Trophoblast cell (in vitro differentiated cells and primary cell): Measurements from ENCODE around the gene SUN3.
"Not testable (repeated sequence)": the region's sequence is repeated elsewhere in the genome, so short reads cannot be mapped to it uniquely, and the experiment has no call there.

ENCODE experiments used
- DNase-seq, 2 donors: peaks; one replicate each; pipeline ENCODE4 v3.0.0-alpha.2; 2016
- H2AFZ ChIP-seq: 2 replicates; pipeline ENCODE4 v1.6.1; 2013; ENCODE audit warnings: low read length, moderate library complexity, mild to moderate bottlenecking; ENCODE audit not compliant: insufficient read depth, poor library complexity
- H2AK5ac ChIP-seq: 2 replicates; pipeline ENCODE4 v1.6.1; 2013; ENCODE audit warnings: mild to moderate bottlenecking, low read length
- H2BK120ac ChIP-seq: 2 replicates; pipeline ENCODE4 v1.6.1; 2013; ENCODE audit warnings: low read length, mild to moderate bottlenecking, moderate library complexity; ENCODE audit not compliant: insufficient read depth, poor library complexity
- H2BK12ac ChIP-seq: 2 replicates; pipeline ENCODE4 v1.6.1; 2013; ENCODE audit warnings: mild to moderate bottlenecking, low read length, moderate library complexity
- H2BK5ac ChIP-seq: 2 replicates; pipeline ENCODE4 v1.6.1; 2013; ENCODE audit warnings: low read length, low read depth, moderate library complexity, mild to moderate bottlenecking; ENCODE audit not compliant: poor library complexity
- H3K14ac ChIP-seq: 2 replicates; pipeline ENCODE4 v1.6.1; 2013; ENCODE audit warnings: mild to moderate bottlenecking, low read length
- H3K18ac ChIP-seq: 2 replicates; pipeline ENCODE4 v1.6.1; 2013; ENCODE audit warnings: mild to moderate bottlenecking, low read length
- H3K23ac ChIP-seq: 2 replicates; pipeline ENCODE4 v1.6.1; 2013; ENCODE audit warnings: low read length
- H3K27ac ChIP-seq: 2 replicates; pipeline ENCODE4 v1.5.1; 2013; ENCODE audit warnings: low read depth, mild to moderate bottlenecking, inconsistent platforms, low read length, moderate library complexity
- H3K27me3 ChIP-seq: 2 replicates; pipeline ENCODE4 v1.6.1; 2013; ENCODE audit warnings: inconsistent platforms, mild to moderate bottlenecking, low read length, moderate library complexity; ENCODE audit not compliant: insufficient read depth
- H3K36me3 ChIP-seq, 2 experiments: 1 replicate in 1 of 2; 2 replicates in 1 of 2; pipeline ENCODE4 v1.6.1; 2013; ENCODE audit warnings: low read length in 2 of 2, mild to moderate bottlenecking in 2 of 2, moderate library complexity in 1 of 2; ENCODE audit not compliant: insufficient read depth in 2 of 2, control insufficient read depth in 1 of 2
- H3K4ac ChIP-seq: 2 replicates; pipeline ENCODE4 v1.6.1; 2013; ENCODE audit warnings: low read depth, mild to moderate bottlenecking, low read length, moderate library complexity
- H3K4me1 ChIP-seq, 2 experiments: 1 replicate in 1 of 2; 2 replicates in 1 of 2; pipeline ENCODE4 v1.6.1; 2013; ENCODE audit warnings: low read length in 2 of 2, mild to moderate bottlenecking in 2 of 2, moderate library complexity in 1 of 2; ENCODE audit not compliant: insufficient read depth in 2 of 2, control insufficient read depth in 1 of 2
- H3K4me2 ChIP-seq: 2 replicates; pipeline ENCODE4 v1.6.1; 2013; ENCODE audit warnings: inconsistent platforms, mild to moderate bottlenecking, low read length, moderate library complexity
- H3K4me3 ChIP-seq: 2 replicates; pipeline ENCODE4 v1.5.1; 2013; ENCODE audit warnings: mild to moderate bottlenecking, low read depth, low read length, inconsistent platforms
- H3K79me1 ChIP-seq: one replicate; pipeline ENCODE4 v1.6.1; 2013; ENCODE audit warnings: low read length
- H3K79me2 ChIP-seq: 2 replicates; pipeline ENCODE4 v1.6.1; 2013; ENCODE audit warnings: low read length, mild to moderate bottlenecking; ENCODE audit not compliant: control insufficient read depth, insufficient read depth, poor library complexity
- H3K9ac ChIP-seq: 2 replicates; pipeline ENCODE4 v1.6.1; 2013; ENCODE audit warnings: mild to moderate bottlenecking, low read length
- H3K9me3 ChIP-seq: 2 replicates; pipeline ENCODE4 v1.6.1; 2013; ENCODE audit warnings: low read depth, mild to moderate bottlenecking, control low read depth, inconsistent platforms, low read length; ENCODE audit not compliant: insufficient read depth
- H4K12ac ChIP-seq: 2 replicates; pipeline ENCODE4 v1.6.1; 2013; ENCODE audit warnings: low read depth, mild to moderate bottlenecking, low read length, moderate library complexity
- H4K8ac ChIP-seq: 2 replicates; pipeline ENCODE4 v1.6.1; 2013; ENCODE audit warnings: low read depth, mild to moderate bottlenecking, low read length, moderate library complexity
- H4K91ac ChIP-seq: one replicate; pipeline ENCODE4 v1.6.1; 2013; ENCODE audit warnings: low read depth, mild to moderate bottlenecking, low read length, moderate library complexity
- WGBS: extraction: QIAGEN DNeasy Blood & Tissue Kit; methylation state at CpG from one replicate; pipeline ENCODE4 v1.1.7; 2013; ENCODE audit warnings: missing lambda C conversion rate; ENCODE audit not compliant: insufficient read length, insufficient coverage; ENCODE audit errors: extremely low coverage; 5-methylcytosine and 5-hydroxymethylcytosine counted together

SUN3 gene

GRCh38 chr7:47988496-47989386, 40.2 kb downstream of the SUN3 start:
- DNase-seq: peak; percentile 51 to 94

GRCh38 chr7:47982610-47983009, 46.3 kb downstream of the SUN3 start:
- Histone ChIP-seq H3K4ac (no peak overlapping the region), H3K36me3 (peaks cover 0 to 7% of the 10 kb centered on the region in 2 experiments), H3K9me3 (no peaks in the 10 kb centered on the region), H3K9ac (no peak overlapping the region), H3K4me1 (peaks cover 0 to 3% of the 10 kb centered on the region in 2 experiments), H2BK120ac (no peak overlapping the region), H3K14ac (no peak overlapping the region), H2AK5ac (no peak overlapping the region), H3K4me2 (no peak overlapping the region), H3K4me3 (no peak overlapping the region), H3K79me1 (peaks cover 2% of the 10 kb centered on the region), H3K79me2 (peaks cover 2% of the 10 kb centered on the region), H3K27me3 (no peaks in the 10 kb centered on the region), H2BK12ac (no peak overlapping the region), H2AFZ (no peak overlapping the region), H4K91ac (no peak overlapping the region), H3K27ac (no peak overlapping the region), H3K18ac (no peak overlapping the region), H2BK5ac (no peak overlapping the region), H4K12ac (no peak overlapping the region), H3K23ac (no peak overlapping the region), H4K8ac (no peak overlapping the region)
- WGBS: no CpG with 5 or more reads among the region's 2 CpGs
- DNase-seq: peak; percentile 7 to 48

More at GRCh38 chr7:47988496-47989386, 40.2 kb downstream of the SUN3 start:
- H3K23ac ChIP-seq: no peak overlapping the region
- WGBS: no CpG with 5 or more reads among the region's 8 CpGs
- no peak overlapping the region for H3K27ac ChIP-seq
- no peak overlapping the region for H3K4me2 ChIP-seq
- H4K8ac ChIP-seq: no peak overlapping the region
- no peak overlapping the region for H2BK120ac ChIP-seq
- H3K27me3 ChIP-seq: no peaks in the 10 kb centered on the region
- H3K9ac ChIP-seq: no peak overlapping the region
- H2AK5ac ChIP-seq: no peak overlapping the region
- H4K91ac ChIP-seq: no peak overlapping the region
- H3K79me1 ChIP-seq: peaks cover 6% of the 10 kb centered on the region
- peaks cover 2 to 5% of the 10 kb centered on the region in 2 experiments for H3K4me1 ChIP-seq
- no peak overlapping the region for H2BK5ac ChIP-seq
- H3K9me3 ChIP-seq: no peaks in the 10 kb centered on the region
- H3K36me3 ChIP-seq: no peaks in the 10 kb centered on the region
- H2BK12ac ChIP-seq: no peak overlapping the region
- no peak overlapping the region for H4K12ac ChIP-seq
- H3K14ac ChIP-seq: no peak overlapping the region
- H3K18ac ChIP-seq: no peak overlapping the region
- H3K4me3 ChIP-seq: no peak overlapping the region
- H3K79me2 ChIP-seq: peaks cover 1% of the 10 kb centered on the region
- H2AFZ ChIP-seq: no peak overlapping the region
- no peak overlapping the region for H3K4ac ChIP-seq

- not testable (repeated sequence) for DNase-seq, H3K4ac ChIP-seq
- no CpG with 5 or more reads among the region's 5 CpGs for WGBS
Observed at GRCh38 chr7:47980648-47981047, 48.3 kb downstream of the SUN3 start.

GRCh38 chr7:47979832-47980181, 49.1 kb downstream of the SUN3 start:
- Histone ChIP-seq H3K79me2 (peaks cover 2% of the 10 kb centered on the region), H3K27ac (no peak overlapping the region), H3K9ac (no peak overlapping the region), H3K27me3 (no peaks in the 10 kb centered on the region), H3K14ac (no peak overlapping the region), H3K79me1 (peaks cover 2% of the 10 kb centered on the region), H3K4me1 (peaks cover 0 to 3% of the 10 kb centered on the region in 2 experiments), H4K12ac (no peak overlapping the region), H2BK12ac (no peak overlapping the region), H4K91ac (no peak overlapping the region), H3K23ac (no peak overlapping the region), H3K4me2 (peak overlapping the region; percentile 79), H2BK120ac (no peak overlapping the region), H3K4ac (no peak overlapping the region), H3K4me3 (no peak overlapping the region), H2BK5ac (no peak overlapping the region), H2AFZ (no peak overlapping the region), H3K18ac (no peak overlapping the region), H3K9me3 (no peaks in the 10 kb centered on the region), H3K36me3 (peaks cover 11 to 26% of the 10 kb centered on the region in 2 experiments), H4K8ac (peak overlapping the region; percentile 68), H2AK5ac (no peak overlapping the region)
- no CpG with 5 or more reads among the region's 7 CpGs for WGBS
- no peak for DNase-seq

More at GRCh38 chr7:47980648-47981047, 48.3 kb downstream of the SUN3 start:
- not testable (repeated sequence) for H3K27ac ChIP-seq, H3K79me2 ChIP-seq, H3K4me2 ChIP-seq, H2AK5ac ChIP-seq, H4K8ac ChIP-seq, H4K12ac ChIP-seq, H3K27me3 ChIP-seq, H2AFZ ChIP-seq, H3K4me1 ChIP-seq, H3K9me3 ChIP-seq, H3K9ac ChIP-seq, H2BK120ac ChIP-seq, H2BK12ac ChIP-seq, H3K4me3 ChIP-seq, H3K18ac ChIP-seq, H3K79me1 ChIP-seq, H4K91ac ChIP-seq, H3K23ac ChIP-seq, H3K14ac ChIP-seq, H2BK5ac ChIP-seq
- peaks cover 7 to 21% of the 10 kb centered on the region in 2 experiments for H3K36me3 ChIP-seq
